Stimulated activated effector memory CD8-positive, alpha-beta T cell treated with anti-CD3 and anti-CD28 coated beads, Interleukin-12 subunit alpha, Interleukin-12 subunit beta, amount 100 ng/mL, for 72 hours (primary cell): ENCODE data around the gene COX10.

Source experiments
- ATAC-seq: fragments of 150-1000 bp; cut with Tn5 transposase; 2 replicates; pipeline ENCODE4 v1.10.0; 2021
- DNase-seq, 2 donors: peaks; one replicate each; pipeline ENCODE4 v3.0.0; 2021 to 2022; ENCODE audit warnings: low spot score in 2 of 2
- H3K27ac Mint-ChIP-seq: one replicate; pipeline ENCODE4 v1.8.0; 2022; ENCODE audit warnings: mild to moderate bottlenecking, mixed read lengths
- H3K36me3 Mint-ChIP-seq: one replicate; pipeline ENCODE4 v1.8.0; 2022; ENCODE audit warnings: mild to moderate bottlenecking, mixed read lengths
- H3K4me1 Mint-ChIP-seq: one replicate; pipeline ENCODE4 v1.8.0; 2022; ENCODE audit warnings: mixed read lengths
- H3K4me3 Mint-ChIP-seq: one replicate; pipeline ENCODE4 v1.8.0; 2022; ENCODE audit warnings: mild to moderate bottlenecking, mixed read lengths
- H3K9me3 Mint-ChIP-seq: one replicate; pipeline ENCODE4 v1.8.0; 2022; ENCODE audit warnings: mixed read lengths

COX10 gene

GRCh38 chr17:14058051-14058450, 11.3 kb upstream of the COX10 start:
- no peak for DNase-seq
- no peaks in the 10 kb centered on the region for H3K4me1 Mint-ChIP-seq
- no peak overlapping the region for H3K4me3 Mint-ChIP-seq
- H3K9me3 Mint-ChIP-seq, result peaks cover 4% of the 10 kb centered on the region
- H3K36me3 Mint-ChIP-seq, result peaks cover 9% of the 10 kb centered on the region
- H3K27ac Mint-ChIP-seq, result no peak overlapping the region
- no peak for ATAC-seq

DNA sequence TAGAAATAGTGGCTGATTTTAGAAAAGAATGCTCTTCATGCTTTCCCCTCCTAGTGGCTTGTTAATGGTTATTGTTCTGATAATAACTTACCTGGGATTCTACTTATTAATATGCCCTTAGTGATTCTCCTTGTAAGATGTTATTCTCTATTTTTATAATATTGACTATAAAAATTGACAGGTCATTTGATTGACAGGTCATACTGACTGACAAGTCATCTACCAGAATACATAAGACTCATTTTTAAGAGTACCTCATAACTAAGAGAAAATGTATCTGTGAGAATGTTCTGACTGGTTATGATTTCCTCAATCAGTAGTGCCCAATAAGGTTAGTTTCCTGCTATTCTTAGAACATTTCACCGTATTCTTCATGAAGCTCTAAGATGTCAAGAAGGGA, 8.6 kb upstream of the COX10 start:
- Mint-ChIP-seq H3K36me3 (peaks cover 9% of the 10 kb centered on the region), H3K4me3 (no peak overlapping the region), H3K27ac (no peak overlapping the region), H3K4me1 (no peaks in the 10 kb centered on the region), H3K9me3 (peaks cover 4% of the 10 kb centered on the region)
- DNase-seq (no peak), ATAC-seq (no peak)

GRCh38 chr17:14061666-14062560, 7.4 kb upstream of the COX10 start:
- Mint-ChIP-seq H3K4me1 (no peaks in the 10 kb centered on the region), H3K9me3 (no peaks in the 10 kb centered on the region), H3K27ac (no peak overlapping the region), H3K4me3 (no peak overlapping the region), H3K36me3 (peaks cover 9% of the 10 kb centered on the region)
- no peak for DNase-seq
- ATAC-seq, result no peak

DNA sequence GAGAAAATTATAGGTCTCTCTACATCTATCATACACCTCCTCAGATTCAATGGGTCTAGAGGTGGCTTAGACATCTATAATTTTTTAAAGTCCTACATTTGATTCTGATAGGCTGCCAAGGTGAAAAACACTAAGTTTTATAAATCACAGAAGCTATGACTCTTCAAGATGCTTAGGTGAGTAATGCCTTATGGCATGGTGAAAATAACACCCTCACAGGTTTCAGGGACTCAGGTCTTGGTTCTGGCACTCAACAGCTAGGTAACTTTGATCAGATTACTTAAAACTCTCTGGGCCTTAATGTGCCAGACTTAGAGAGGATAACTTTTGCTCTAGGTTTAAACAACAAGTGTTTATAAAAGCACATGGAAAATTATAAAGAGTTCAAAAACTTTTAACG, 2.0 kb upstream of the COX10 start:
- DNase-seq, result no peak
- no peak for ATAC-seq
- Mint-ChIP-seq H3K36me3 (peaks cover 9% of the 10 kb centered on the region), H3K27ac (no peak overlapping the region), H3K4me3 (no peak overlapping the region), H3K9me3 (no peaks in the 10 kb centered on the region), H3K4me1 (peaks cover 29% of the 10 kb centered on the region)

GRCh38 chr17:14068542-14069250, 608 bp upstream of the COX10 start:
- Mint-ChIP-seq H3K27ac (peak overlapping the region; percentile 97), H3K9me3 (no peaks in the 10 kb centered on the region), H3K36me3 (peaks cover 17% of the 10 kb centered on the region), H3K4me1 (peaks cover 39% of the 10 kb centered on the region), H3K4me3 (peak overlapping the region; percentile 96)
- peak; percentile 17 for ATAC-seq
- no peak for DNase-seq

GRCh38 chr17:14070344-14070984, 1.2 kb downstream of the COX10 start:
- peak overlapping the region; percentile 97 for H3K27ac Mint-ChIP-seq
- peaks cover 34% of the 10 kb centered on the region for H3K36me3 Mint-ChIP-seq
- no peak for ATAC-seq
- peaks cover 39% of the 10 kb centered on the region for H3K4me1 Mint-ChIP-seq
- DNase-seq, result no peak
- H3K9me3 Mint-ChIP-seq, result no peaks in the 10 kb centered on the region
- H3K4me3 Mint-ChIP-seq, result peak overlapping the region; percentile 96

- Mint-ChIP-seq H3K4me1 (peaks cover 42% of the 10 kb centered on the region), H3K9me3 (no peaks in the 10 kb centered on the region), H3K4me3 (no peak overlapping the region), H3K27ac (peak overlapping the region; percentile 0), H3K36me3 (peaks cover 59% of the 10 kb centered on the region)
- no peak for ATAC-seq
- DNase-seq, result no peak
Observed at GRCh38 chr17:14072881-14073280, 3.6 kb downstream of the COX10 start.

GRCh38 chr17:14078027-14078426, 8.7 kb downstream of the COX10 start:
- H3K4me1 Mint-ChIP-seq, result peaks cover 30% of the 10 kb centered on the region
- H3K27ac Mint-ChIP-seq, result no peak overlapping the region
- H3K4me3 Mint-ChIP-seq, result no peak overlapping the region
- no peaks in the 10 kb centered on the region for H3K9me3 Mint-ChIP-seq
- peak; percentile 66 for ATAC-seq
- DNase-seq, result no peak
- H3K36me3 Mint-ChIP-seq, result peaks cover 82% of the 10 kb centered on the region

- H3K9me3 Mint-ChIP-seq, result no peaks in the 10 kb centered on the region
- no peak for ATAC-seq
- no peak for DNase-seq
- H3K4me1 Mint-ChIP-seq, result peaks cover 24% of the 10 kb centered on the region
- H3K27ac Mint-ChIP-seq, result peak overlapping the region; percentile 50
- H3K36me3 Mint-ChIP-seq, result peaks cover 59% of the 10 kb centered on the region
- no peak overlapping the region for H3K4me3 Mint-ChIP-seq
Observed at GRCh38 chr17:14080847-14081251, 11.5 kb downstream of the COX10 start.

GRCh38 chr17:14082848-14083247, 13.5 kb downstream of the COX10 start:
- Mint-ChIP-seq H3K27ac (no peak overlapping the region), H3K4me3 (no peak overlapping the region), H3K4me1 (peaks cover 25% of the 10 kb centered on the region), H3K9me3 (no peaks in the 10 kb centered on the region), H3K36me3 (peaks cover 43% of the 10 kb centered on the region)
- ATAC-seq (no peak), DNase-seq (no peak)

- DNase-seq, result no peak
Observed at GRCh38 chr17:14084955-14085354, 15.7 kb downstream of the COX10 start.

DNA sequence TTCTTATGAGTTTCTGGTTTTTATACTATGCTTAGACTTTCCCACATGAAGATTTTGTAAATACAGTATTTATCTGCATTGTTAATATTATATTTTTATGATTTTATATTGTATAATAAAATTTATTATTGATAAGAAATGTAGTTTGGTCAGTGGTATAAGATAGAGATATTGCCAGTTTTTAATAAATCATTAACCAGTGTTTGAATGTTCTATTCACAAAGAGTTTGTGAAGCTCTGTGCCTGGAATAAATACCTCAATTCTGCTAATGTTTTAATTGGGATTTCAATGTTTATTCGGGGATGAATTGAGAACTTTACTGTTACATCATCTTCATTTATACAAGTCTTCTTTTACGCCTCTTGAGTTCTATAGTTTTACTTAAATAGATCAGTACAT, 16.9 kb downstream of the COX10 start:
- H3K4me3 Mint-ChIP-seq, result no peak overlapping the region
- H3K27ac Mint-ChIP-seq, result no peak overlapping the region
- H3K36me3 Mint-ChIP-seq, result peaks cover 16% of the 10 kb centered on the region
- DNase-seq (no peak), ATAC-seq (no peak)
- no peaks in the 10 kb centered on the region for H3K9me3 Mint-ChIP-seq
- peaks cover 29% of the 10 kb centered on the region for H3K4me1 Mint-ChIP-seq

More at GRCh38 chr17:14084955-14085354, 15.7 kb downstream of the COX10 start:
- H3K4me3 Mint-ChIP-seq, result no peak overlapping the region
- no peak overlapping the region for H3K27ac Mint-ChIP-seq
- H3K9me3 Mint-ChIP-seq, result no peaks in the 10 kb centered on the region
- ATAC-seq, result no peak
- H3K36me3 Mint-ChIP-seq, result peaks cover 29% of the 10 kb centered on the region
- peaks cover 33% of the 10 kb centered on the region for H3K4me1 Mint-ChIP-seq

DNA sequence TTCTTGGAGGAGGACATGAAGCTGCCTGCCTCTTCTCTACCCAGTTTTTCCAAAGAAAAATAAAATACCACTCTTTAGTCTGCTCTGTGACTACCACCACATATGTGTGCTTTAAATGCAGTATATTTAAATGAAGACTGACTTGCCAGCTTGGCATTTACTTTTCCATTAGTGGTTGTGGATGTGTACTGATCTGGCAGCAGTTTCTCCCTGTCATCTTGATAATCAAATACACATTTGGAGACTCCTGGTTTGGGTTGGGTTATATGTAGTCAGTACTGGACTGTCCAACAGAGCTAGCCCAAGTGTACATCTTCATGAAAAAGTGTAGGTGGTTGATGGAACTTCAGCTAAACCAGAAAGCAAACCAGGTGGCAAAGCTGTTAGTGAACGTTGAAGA, 19.9 kb downstream of the COX10 start:
- DNase-seq (no peak), ATAC-seq (no peak)
- no peak overlapping the region for H3K4me3 Mint-ChIP-seq
- peaks cover 6% of the 10 kb centered on the region for H3K36me3 Mint-ChIP-seq
- H3K9me3 Mint-ChIP-seq, result no peaks in the 10 kb centered on the region
- peaks cover 35% of the 10 kb centered on the region for H3K4me1 Mint-ChIP-seq
- no peak overlapping the region for H3K27ac Mint-ChIP-seq

- Mint-ChIP-seq H3K9me3 (no peaks in the 10 kb centered on the region), H3K4me1 (peaks cover 44% of the 10 kb centered on the region), H3K36me3 (peaks cover 12% of the 10 kb centered on the region), H3K4me3 (no peak overlapping the region), H3K27ac (no peak overlapping the region)
- DNase-seq (no peak), ATAC-seq (no peak)
Observed at GRCh38 chr17:14091367-14091766, 22.1 kb downstream of the COX10 start.

DNA sequence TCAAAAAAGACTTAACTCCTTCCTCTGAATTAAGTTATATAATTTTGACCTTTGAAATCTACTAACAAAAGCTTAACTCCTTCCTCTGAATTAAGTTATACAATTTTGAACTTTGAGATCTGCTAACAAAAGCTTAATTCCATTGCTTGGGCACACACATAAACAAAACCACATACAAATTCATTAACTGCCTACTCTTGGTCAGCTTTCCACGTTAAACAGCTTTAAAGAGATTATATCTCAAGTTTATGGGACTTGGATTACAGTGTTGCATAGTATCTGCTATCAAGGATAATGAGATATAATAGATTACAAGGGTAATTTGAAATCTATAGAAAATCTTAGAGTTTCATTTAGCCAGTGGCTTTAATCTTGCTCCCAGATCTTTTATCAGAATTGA, 23.5 kb downstream of the COX10 start:
- Mint-ChIP-seq H3K4me1 (peaks cover 38% of the 10 kb centered on the region), H3K4me3 (no peak overlapping the region), H3K27ac (no peak overlapping the region), H3K9me3 (no peaks in the 10 kb centered on the region), H3K36me3 (peaks cover 10% of the 10 kb centered on the region)
- ATAC-seq (no peak), DNase-seq (no peak)
